Transverse colon (tissue), 4 donors: ENCODE measurements around the gene AP1B1. TPM values are rescaled to one million over a fixed set of nuclear protein-coding genes. Genes with fewer than 3 reads are reported as not detected.

Source experiments
- DNase-seq: peaks from one replicate; pipeline ENCODE4 v3.0.0-alpha.2; 2019
- H3K27ac ChIP-seq, 4 donors: fragments of 200-600 bp; sonication (generic); 2 replicates each; pipeline ENCODE4 v1.5.1; 2016 to 2018; ENCODE audit warnings: inconsistent platforms in 4 of 4
- H3K27me3 ChIP-seq: fragments of 200-600 bp; sonication (generic); 2 replicates; pipeline ENCODE4 v1.5.1; 2017; ENCODE audit warnings: inconsistent platforms
- H3K36me3 ChIP-seq, 4 donors: fragments of 200-600 bp; sonication (generic); 2 replicates each; pipeline ENCODE4 v1.5.1; 2017 to 2019; ENCODE audit warnings: inconsistent platforms in 4 of 4
- H3K4me1 ChIP-seq, 4 donors: fragments of 200-600 bp; sonication (generic); 2 replicates each; pipeline ENCODE4 v1.5.1; 2017 to 2020; ENCODE audit warnings: inconsistent platforms in 4 of 4
- H3K4me3 ChIP-seq, 4 donors: fragments of 200-600 bp; sonication (generic); 1 replicate in 1 of 4; 2 replicates in 3 of 4; pipeline versions ENCODE4 v1.5.1 to v1.6.1; 2017 to 2019; ENCODE audit warnings: inconsistent platforms in 4 of 4
- H3K9me3 ChIP-seq, 2 donors: fragments of 200-600 bp; sonication (generic); 2 replicates each; pipeline ENCODE4 v1.5.1; 2017 to 2019; ENCODE audit warnings: inconsistent platforms in 2 of 2
- EP300 ChIP-seq: sonication (generic); formaldehyde crosslinking; IDR thresholded peaks from one replicate; pipeline ENCODE4 v1.6.1; 2017; ENCODE audit warnings: antibody characterized with exemption, low read depth
- POLR2A ChIP-seq: fragments of 450-650 bp; IDR thresholded peaks from one replicate; pipeline ENCODE4 v1.6.1; 2016; ENCODE audit warnings: antibody characterized with exemption, mild to moderate bottlenecking, moderate library complexity
- POLR2AphosphoS5 ChIP-seq, 3 donors: sonication (generic); formaldehyde crosslinking; IDR thresholded peaks; one replicate each; pipeline ENCODE4 v1.6.1; 2016; ENCODE audit warnings: antibody characterized with exemption in 3 of 3
- WGBS, 2 donors: methylation state at CpG; one replicate each; pipeline ENCODE4 v1.1.5; 2018; ENCODE audit warnings: low coverage in 1 of 2; 5-methylcytosine and 5-hydroxymethylcytosine counted together
- in situ Hi-C, 4 donors: fragments of 200-750 bp; cut with MboI; loops; one replicate each; pipeline versions ENCODE4 v1.15.0 to v1.15.1; 2017; ENCODE audit warnings: low sequenced_read_pairs in 3 of 4, low pct_ligation_motif_present in 1 of 4, low pct_unique_long_range_greater_than_20kb in 1 of 4
- intact Hi-C: fragments of 100-400 bp; cut with DNase I; formaldehyde crosslinking; loops from one replicate; pipeline ENCODE4 v1.15.1; 2023; ENCODE audit warnings: low total_unique reads
- total RNA-seq, 4 donors: library from RNA; depleted of rRNA; stranded (reverse); fragments of >200 nt; gene quantifications; one replicate each; pipeline ENCODE4 v1.1.0, GENCODE V29; 2016
- TF ChIP-seq, protein P1 (sequence below), 5 experiments: fragments of 200-600 bp in 3 of 5; fragments of 450-650 bp in 2 of 5; sonication (generic) in 3 of 5; IDR thresholded peaks; 1 replicate in 2 of 5; 2 replicates in 3 of 5; pipeline ENCODE4 v1.5.1; 2016 to 2017; ENCODE audit warnings: antibody characterized with exemption in 5 of 5, inconsistent platforms in 3 of 5, mild to moderate bottlenecking in 2 of 5, moderate library complexity in 1 of 5

AP1B1 gene
- total RNA-seq, 4 donors from 2014 or later = 45.6 to 107 (median 92.4) TPM

DNA sequence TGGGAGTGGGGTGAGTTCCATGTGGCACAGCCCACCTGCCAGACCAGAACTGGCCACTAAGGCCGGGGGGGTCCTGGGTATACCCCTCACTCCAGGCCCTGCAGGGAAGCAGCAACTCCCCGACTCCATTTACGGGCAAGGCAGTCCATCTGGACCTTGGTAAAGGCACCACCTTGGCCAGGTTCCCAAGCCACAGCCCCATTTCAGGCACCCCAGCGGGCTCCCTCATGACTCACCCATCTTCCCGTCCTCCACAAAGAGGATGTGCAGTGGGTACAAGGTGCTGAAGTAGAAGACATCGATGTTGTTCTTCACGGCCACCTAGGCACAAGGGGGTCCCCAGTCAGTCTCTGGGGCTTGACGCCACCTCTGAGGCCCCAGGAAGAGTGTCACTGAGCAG lies 57.2 kb downstream of the AP1B1 start:
- in situ Hi-C loops = no loop called here
- Histone ChIP-seq H3K27me3 (no peaks in the 10 kb centered on the region), H3K36me3 (peaks cover 0 to 12% (median 6%) of the 10 kb centered on the region in 4 donors), H3K27ac (no peak overlapping the region), H3K4me1 (no peaks in the 10 kb centered on the region), H3K9me3 (no peaks in the 10 kb centered on the region), H3K4me3 (no peak overlapping the region)
- intact Hi-C loops = no loop called here
- 97% methylated on average over 8 of the region's 8 CpGs; no CpG with 5 or more reads in 1 of the 2 donors for WGBS, 2 donors
- DNase-seq = no peak
- TF ChIP-seq POLR2AphosphoS5 (IDR thresholded peaks at IDR 0.05) (no peak), POLR2A (no peak), EP300 (no peak)
- TF ChIP-seq, protein P1, sequence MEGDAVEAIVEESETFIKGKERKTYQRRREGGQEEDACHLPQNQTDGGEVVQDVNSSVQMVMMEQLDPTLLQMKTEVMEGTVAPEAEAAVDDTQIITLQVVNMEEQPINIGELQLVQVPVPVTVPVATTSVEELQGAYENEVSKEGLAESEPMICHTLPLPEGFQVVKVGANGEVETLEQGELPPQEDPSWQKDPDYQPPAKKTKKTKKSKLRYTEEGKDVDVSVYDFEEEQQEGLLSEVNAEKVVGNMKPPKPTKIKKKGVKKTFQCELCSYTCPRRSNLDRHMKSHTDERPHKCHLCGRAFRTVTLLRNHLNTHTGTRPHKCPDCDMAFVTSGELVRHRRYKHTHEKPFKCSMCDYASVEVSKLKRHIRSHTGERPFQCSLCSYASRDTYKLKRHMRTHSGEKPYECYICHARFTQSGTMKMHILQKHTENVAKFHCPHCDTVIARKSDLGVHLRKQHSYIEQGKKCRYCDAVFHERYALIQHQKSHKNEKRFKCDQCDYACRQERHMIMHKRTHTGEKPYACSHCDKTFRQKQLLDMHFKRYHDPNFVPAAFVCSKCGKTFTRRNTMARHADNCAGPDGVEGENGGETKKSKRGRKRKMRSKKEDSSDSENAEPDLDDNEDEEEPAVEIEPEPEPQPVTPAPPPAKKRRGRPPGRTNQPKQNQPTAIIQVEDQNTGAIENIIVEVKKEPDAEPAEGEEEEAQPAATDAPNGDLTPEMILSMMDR (IDR thresholded peaks at IDR 0.05) = no peak

DNA sequence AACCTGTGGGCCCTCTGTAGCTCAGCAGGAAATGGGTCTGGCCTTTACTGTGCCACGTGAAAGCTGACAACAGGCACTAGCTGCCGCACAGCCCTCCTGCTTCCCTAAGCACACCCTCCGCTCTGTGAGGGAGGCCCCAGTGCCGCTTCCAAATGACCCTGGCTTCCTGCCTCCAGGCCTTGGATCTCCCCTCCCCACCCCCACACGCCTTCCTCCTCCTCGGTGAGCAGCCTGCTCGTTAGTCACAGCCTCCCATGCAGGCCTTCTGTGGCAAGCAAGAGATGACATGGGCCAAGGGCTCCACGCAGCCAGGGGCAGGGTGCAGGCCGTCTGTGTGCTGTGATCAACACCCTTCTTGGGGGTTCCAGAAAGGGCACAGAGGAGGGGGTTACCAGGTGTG lies 57.6 kb downstream of the AP1B1 start:
- no peak for DNase-seq
- Histone ChIP-seq H3K27ac (no peak overlapping the region), H3K4me3 (no peak overlapping the region), H3K9me3 (no peaks in the 10 kb centered on the region), H3K27me3 (no peaks in the 10 kb centered on the region), H3K4me1 (no peaks in the 10 kb centered on the region), H3K36me3 (peaks cover 0 to 12% (median 6%) of the 10 kb centered on the region in 4 donors)
- WGBS, 2 donors = 63% methylated on average over 9 of the region's 9 CpGs; no CpG with 5 or more reads in 1 of the 2 donors
- TF ChIP-seq EP300 (no peak), POLR2AphosphoS5 (IDR thresholded peaks at IDR 0.05) (no peak), POLR2A (no peak)
- TF ChIP-seq, protein P1 (IDR thresholded peaks at IDR 0.05) = no peak
- intact Hi-C loops = no loop called here
- in situ Hi-C loops = no loop called here

DNA sequence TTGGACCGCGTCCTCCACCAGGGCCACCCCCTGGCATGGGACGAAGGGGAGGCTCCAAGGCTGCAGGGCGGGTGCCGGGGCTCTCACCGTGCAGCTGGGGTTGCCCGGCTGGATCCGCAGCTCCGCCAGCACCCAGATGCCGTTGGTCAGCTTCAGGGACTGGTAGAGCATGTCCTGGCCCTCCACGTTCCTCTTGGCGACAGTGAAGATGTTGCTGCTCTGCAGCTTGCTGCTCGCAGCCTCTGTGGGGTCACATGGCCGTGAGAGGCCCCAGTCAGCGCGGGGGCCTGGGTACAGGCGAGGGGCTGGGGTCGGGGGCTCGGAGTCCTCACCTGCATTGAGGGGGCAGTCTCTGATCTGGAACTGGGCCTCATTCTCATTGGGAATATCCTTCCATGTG lies 58.1 kb downstream of the AP1B1 start:
- H3K4me1 ChIP-seq = no peaks in the 10 kb centered on the region
- H3K27ac ChIP-seq = no peak overlapping the region
- no peak for DNase-seq
- H3K9me3 ChIP-seq = no peaks in the 10 kb centered on the region
- peaks cover 0 to 12% (median 6%) of the 10 kb centered on the region in 4 donors for H3K36me3 ChIP-seq
- no peak for TF ChIP-seq EP300
- TF ChIP-seq POLR2A = no peak
- TF ChIP-seq, protein P1 (IDR thresholded peaks at IDR 0.05) = no peak
- TF ChIP-seq POLR2AphosphoS5 (IDR thresholded peaks at IDR 0.05) = no peak
- intact Hi-C loops (no loop called here), in situ Hi-C loops (no loop called here)
- H3K27me3 ChIP-seq = no peaks in the 10 kb centered on the region
- 94% methylated on average over 17 of the region's 19 CpGs; no CpG with 5 or more reads in 1 of the 2 donors for WGBS, 2 donors
- H3K4me3 ChIP-seq = no peak overlapping the region

DNA sequence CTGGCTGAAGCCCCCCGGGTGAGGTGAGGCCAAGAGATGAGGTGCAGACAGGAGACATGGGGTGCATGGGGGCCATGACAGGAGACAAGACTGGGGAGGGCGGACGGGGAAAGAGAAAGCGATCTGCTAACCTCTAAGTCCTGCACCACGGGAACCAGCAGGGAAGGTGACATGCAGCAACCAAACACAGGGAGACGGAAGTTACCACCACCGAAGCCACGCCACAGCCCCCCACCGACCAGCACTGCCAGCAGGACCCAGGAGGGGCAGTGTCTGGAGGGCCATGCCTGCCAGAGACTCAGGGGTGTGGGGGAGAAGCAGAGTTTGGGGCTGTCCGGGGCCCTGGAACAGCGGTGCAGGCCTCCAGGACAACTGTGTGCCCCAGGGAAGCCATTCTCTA lies 58.8 kb downstream of the AP1B1 start:
- intact Hi-C loops = no loop called here
- no peaks in the 10 kb centered on the region for H3K27me3 ChIP-seq
- in situ Hi-C loops = no loop called here
- WGBS, 2 donors = 89% methylated on average over 11 of the region's 11 CpGs; no CpG with 5 or more reads in 1 of the 2 donors
- no peak overlapping the region for H3K4me3 ChIP-seq
- H3K36me3 ChIP-seq = peaks cover 0 to 12% (median 4%) of the 10 kb centered on the region in 4 donors
- no peak overlapping the region for H3K27ac ChIP-seq
- no peaks in the 10 kb centered on the region for H3K4me1 ChIP-seq
- no peak for TF ChIP-seq EP300
- TF ChIP-seq, protein P1 (IDR thresholded peaks at IDR 0.05) = no peak
- TF ChIP-seq POLR2AphosphoS5 (IDR thresholded peaks at IDR 0.05) = no peak
- no peak for TF ChIP-seq POLR2A
- DNase-seq = no peak
- H3K9me3 ChIP-seq = no peaks in the 10 kb centered on the region
